Amniotic epithelial cell (primary cell): ENCODE results near the gene LCE3C.
"Not testable (repeated sequence)": the region's sequence is repeated elsewhere in the genome, so short reads cannot be mapped to it uniquely, and the experiment has no call there.

Experiments
- DNase-seq: peaks from one replicate; pipeline ENCODE4 v3.0.0-alpha.2; 2010; ENCODE audit warnings: low read depth

Gene LCE3C

GRCh38 chr1:152599934-152600333 lies at the start of gene LCE3C:
Gene LCE3C (plus strand): TSS chr1:152600234. CDS start chr1:152600732, 498 bp downstream.
- no peak for DNase-seq

GRCh38 chr1:152565115-152565514 lies 34.9 kb upstream of the LCE3C start:
- no peak for DNase-seq

- DNase-seq: no peak
Observed at GRCh38 chr1:152565535-152566215, 34.4 kb upstream of the LCE3C start.

- DNase-seq: no peak
Observed at GRCh38 chr1:152566681-152567080, 33.4 kb upstream of the LCE3C start, which contains the start of gene LCE3E. Gene LCE3E (minus strand): TSS chr1:152566780. CDS start chr1:152566208, 572 bp downstream.

GRCh38 chr1:152577168-152577567 lies 22.9 kb upstream of the LCE3C start:
- no peak for DNase-seq

- DNase-seq: not testable (repeated sequence)
Observed at GRCh38 chr1:152579526-152579925, 20.5 kb upstream of the LCE3C start.

GRCh38 chr1:152580433-152580832 lies 19.6 kb upstream of the LCE3C start, which contains the start of gene LCE3D:
Gene LCE3D (minus strand): TSS chr1:152580516. CDS start chr1:152579936, 580 bp downstream.
- no peak for DNase-seq

- DNase-seq: no peak
Observed at GRCh38 chr1:152582647-152583046, 17.4 kb upstream of the LCE3C start.

- no peak for DNase-seq
Observed at GRCh38 chr1:152585586-152585985, 14.4 kb upstream of the LCE3C start.

- no peak for DNase-seq
Observed at GRCh38 chr1:152596986-152597385, 3.0 kb upstream of the LCE3C start.

- DNase-seq: no peak
Observed at GRCh38 chr1:152613511-152613910, 13.5 kb downstream of the LCE3C start, which contains the start of gene LCE3B. Gene LCE3B (plus strand): TSS chr1:152613811. CDS start chr1:152613811, 0 bp downstream.

GRCh38 chr1:152621993-152622392 lies 22.0 kb downstream of the LCE3C start:
- DNase-seq: no peak

- DNase-seq: no peak
Observed at GRCh38 chr1:152622803-152623202, 22.8 kb downstream of the LCE3C start, which contains the start of gene LCE3A. Gene LCE3A (minus strand): TSS chr1:152623103. CDS start chr1:152623103, 0 bp downstream.

- DNase-seq: no peak
Observed at GRCh38 chr1:152623203-152623844, 23.3 kb downstream of the LCE3C start.

- DNase-seq: no peak
Observed at GRCh38 chr1:152626744-152627143, 26.7 kb downstream of the LCE3C start.

GRCh38 chr1:152630596-152630995 lies 30.6 kb downstream of the LCE3C start:
- DNase-seq: no peak

- no peak for DNase-seq
Observed at GRCh38 chr1:152640351-152640750, 40.3 kb downstream of the LCE3C start.

- no peak for DNase-seq
Observed at GRCh38 chr1:152643945-152644344, 43.9 kb downstream of the LCE3C start.

- no peak for DNase-seq
Observed at GRCh38 chr1:152645146-152645545, 45.1 kb downstream of the LCE3C start.

- DNase-seq: no peak
Observed at GRCh38 chr1:152646656-152647055, 46.6 kb downstream of the LCE3C start.
